Endometrial microvascular endothelial cells (primary cell): ENCODE measurements around the gene MAD1L1. TPM values are rescaled to one million over a fixed set of nuclear protein-coding genes. Genes with fewer than 3 reads are reported as not detected.
"Not testable (repeated sequence)": the region's sequence is repeated elsewhere in the genome, so short reads cannot be mapped to it uniquely, and the experiment has no call there.

Experiments
- in situ Hi-C: cut with HindIII; loops from 2 replicates; pipeline ENCODE4 v1.10.0; 2017; ENCODE audit warnings: low sequenced_read_pairs, low pct_unique_long_range_greater_than_20kb; ENCODE audit errors: inconsistent ontology term
- total RNA-seq: library from RNA; depleted of rRNA; stranded (reverse); fragments of >200 nt; gene quantifications from one replicate; pipeline ENCODE4 v1.2.3, GENCODE V29; 2015; ENCODE audit errors: inconsistent ontology term

Gene MAD1L1
- total RNA-seq, 1 donor from 2014 or later, result 44.7 TPM

DNA sequence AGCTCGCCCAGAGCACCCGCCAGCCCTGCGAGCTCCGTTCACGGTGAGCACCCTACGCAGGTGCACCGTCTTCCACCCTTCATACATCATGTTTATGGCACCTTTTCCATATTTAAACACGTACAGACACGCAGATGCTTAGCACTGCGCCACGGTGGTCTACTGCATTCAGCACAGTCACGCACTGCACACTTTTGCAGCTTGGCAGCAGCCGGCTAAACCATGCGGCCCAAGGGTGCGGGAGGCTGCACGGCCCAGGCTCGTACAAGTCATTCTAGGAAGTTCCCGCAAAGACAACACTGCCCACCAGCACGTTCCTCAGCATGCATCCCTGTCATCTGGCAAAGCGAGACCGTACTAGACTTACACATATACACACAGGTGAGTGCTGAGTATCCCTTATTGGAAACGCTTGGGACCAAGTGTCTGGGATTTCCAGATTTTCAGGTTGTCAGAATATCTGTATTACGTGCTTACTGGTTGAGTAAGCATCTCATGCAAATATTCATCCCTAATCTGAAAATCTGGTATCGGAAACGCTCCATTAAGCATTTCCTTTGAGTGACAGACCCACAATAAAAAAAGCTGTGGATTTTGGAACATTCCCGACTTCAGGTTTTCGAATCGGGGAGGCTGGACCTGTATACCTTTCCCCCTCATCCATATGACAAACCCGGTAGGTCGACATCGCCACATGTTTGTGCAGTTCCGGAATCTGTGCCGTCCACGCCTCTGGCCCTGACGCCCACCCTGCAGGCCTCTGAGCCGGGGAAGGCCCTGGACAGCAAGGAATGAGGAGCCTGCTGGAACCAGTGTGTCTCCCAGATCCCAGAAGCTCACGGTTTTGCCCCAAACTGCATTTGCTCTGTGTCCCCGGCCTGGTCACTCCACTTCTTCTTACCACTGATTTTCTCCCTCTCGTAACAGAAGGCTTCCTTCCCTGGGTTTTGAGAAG lies 340.5 kb downstream of the MAD1L1 start:
- in situ Hi-C loops, result no loop called here

DNA sequence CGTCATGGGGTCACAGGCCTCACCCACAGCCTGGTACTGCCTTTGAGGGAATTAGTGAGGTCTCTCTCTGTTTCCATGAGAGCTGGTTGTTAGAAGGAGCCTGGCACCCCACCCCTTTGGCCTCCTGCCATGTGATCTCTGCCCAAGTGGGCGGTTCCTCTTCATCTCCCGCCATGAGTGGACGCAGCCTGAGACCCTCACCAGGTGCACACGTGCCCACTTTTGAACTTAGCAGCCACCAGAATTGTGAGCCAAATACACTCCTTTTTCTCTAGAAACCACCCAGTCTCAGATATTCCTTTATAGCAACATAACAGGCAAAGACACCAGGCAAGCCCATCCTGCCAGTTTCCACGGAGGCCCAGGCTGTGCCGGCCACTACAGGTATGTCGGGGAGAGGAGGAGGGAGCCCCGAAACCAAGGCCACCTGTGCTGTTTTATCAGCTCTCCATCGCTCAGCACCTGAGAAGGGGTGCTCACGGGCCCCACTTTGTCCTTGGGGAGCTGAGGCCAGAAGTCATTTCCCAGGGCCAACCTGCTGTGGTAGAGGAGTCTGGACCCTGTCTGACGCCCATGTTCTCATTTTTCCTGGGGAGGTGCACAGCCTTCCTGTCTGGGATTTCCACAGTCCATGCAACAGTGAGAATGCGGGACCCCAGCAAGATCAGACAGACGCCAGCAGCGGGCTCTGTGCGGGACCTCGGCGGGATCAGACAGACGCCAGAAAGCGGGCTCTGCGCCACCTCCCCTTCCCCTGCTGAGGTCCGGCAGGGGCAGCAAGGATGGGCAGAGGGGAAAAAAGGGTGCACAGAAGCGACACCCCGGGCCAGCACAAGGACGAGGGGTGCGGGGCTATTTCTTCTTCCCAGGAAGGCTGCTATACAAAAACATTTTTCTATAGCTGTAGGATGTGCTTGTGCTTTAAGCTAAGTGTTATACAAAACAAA lies 342.2 kb downstream of the MAD1L1 start:
- in situ Hi-C loops, result no loop called here

DNA sequence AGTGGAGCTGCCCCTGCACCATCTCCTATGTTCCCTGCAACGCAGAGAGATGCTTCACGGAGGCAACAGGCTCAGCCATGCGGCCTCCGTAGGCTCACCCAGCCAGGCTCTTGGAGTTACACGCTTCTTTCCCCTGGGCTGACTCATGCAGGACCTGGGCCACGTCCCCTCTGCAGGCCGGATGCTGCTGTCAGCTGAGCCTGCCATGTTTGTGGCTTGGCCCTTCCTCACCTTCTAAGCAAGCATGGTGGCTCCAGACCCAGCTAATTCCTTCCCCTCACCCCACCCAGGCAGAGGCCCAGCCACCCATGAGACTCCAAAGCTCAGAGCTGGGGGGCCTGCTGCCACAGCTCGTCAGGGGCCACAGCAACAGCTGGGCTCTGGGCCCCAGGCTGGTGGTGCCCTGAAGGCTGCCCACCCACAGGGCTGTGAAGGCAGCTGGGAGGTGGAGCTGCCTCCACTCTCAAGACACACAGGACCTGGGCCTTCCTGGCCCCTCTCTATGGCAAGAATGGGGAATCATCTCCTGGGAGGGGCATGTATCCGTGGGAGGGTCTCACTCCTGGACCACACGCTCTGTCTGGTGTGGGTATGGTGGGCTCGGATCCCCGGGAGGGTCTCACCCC lies 343.1 kb downstream of the MAD1L1 start:
- in situ Hi-C loops, result no loop called here

DNA sequence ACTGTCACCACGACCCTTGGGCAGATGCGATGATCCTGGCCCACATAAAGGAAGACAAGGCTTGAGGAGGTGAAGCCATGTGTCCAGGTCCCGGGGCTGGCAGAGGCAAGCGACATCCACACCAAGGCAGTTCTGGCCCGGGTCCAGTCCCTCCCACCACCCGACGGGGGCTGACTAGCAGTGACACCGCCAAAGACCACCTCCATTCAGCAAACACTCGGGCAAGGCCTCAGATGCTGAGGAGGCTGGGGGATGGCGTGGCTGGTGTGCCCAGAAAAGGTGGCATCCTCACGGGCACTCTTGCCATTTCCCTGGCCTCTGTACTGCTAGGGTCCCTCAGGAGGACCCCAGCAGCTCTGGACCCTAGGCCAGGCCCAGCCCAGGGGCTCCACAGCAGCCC lies 343.7 kb downstream of the MAD1L1 start:
- in situ Hi-C loops, result no loop called here

DNA sequence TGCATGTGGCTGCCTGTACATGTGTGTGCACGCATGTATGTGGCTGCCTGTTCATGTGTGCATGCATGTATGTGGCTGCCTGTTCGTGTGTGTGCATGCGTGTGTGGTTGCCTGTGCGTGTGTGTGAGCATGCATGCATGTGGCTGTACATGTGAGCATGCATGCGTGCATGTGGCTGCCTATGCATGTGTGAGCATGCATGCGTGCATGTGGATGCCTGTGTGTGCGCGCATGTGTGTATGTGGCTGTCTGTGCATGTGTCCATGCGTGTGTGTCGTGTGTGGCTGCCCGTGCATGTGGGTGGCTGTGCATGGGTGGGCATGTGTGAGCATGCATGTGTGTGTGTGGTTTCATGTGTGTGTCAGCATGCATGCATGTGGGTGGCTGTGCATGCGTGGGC lies 344.3 kb downstream of the MAD1L1 start:
- in situ Hi-C loops, result no loop called here

DNA sequence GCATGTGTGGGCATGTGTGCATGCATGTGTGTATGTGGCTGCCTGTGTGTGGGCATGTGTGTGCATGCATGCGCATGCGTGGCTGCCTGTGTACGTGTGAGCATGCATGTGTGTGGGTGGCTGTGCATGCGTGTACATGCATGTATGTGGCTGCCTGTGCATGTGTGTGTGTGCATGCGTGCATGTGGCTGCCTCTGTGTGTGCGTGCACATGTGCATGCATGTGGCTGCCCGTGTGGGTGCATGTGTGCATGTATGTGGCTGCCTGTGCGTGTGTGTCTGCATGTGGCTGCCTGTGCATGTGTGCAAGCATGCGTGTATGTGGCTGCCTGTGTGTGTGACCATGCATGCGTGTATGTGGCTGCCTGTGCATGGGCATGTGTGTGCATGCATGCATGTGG lies 345.5 kb downstream of the MAD1L1 start:
- in situ Hi-C loops, result no loop called here

DNA sequence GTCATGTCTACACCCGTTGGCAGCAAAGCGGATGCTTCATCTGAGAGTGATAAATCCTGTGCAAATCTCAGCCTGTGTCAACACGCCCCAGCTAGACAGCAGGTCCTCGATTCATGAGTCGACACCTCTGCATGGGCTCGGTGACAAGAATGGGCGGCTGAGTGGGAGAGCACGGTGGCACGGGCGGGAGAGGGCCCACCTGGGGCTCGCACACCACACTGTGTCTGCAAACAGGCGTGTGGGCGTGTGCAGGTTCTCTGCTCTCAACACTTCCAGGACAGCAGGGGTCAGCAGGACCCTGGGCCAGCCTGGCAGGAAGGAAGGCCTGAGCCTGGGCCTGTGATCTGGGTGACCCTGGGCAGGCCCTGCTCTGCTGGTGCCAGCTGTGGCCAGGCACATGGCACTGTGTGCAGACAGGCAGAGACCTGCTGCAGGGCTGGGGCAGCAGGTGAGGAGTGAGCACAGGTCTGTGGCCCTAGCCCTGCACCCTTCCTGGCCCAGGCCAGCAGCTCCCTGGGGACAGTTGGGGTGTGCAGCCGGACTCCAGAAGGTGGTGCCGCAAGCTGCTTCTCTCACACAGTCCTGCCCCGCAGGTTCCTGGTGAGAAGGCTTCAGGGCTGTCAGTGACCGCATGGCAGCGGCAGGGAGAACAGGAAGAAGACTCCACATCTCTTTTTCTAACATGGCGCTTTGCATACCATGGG lies 346.2 kb downstream of the MAD1L1 start:
- in situ Hi-C loops, result no loop called here

DNA sequence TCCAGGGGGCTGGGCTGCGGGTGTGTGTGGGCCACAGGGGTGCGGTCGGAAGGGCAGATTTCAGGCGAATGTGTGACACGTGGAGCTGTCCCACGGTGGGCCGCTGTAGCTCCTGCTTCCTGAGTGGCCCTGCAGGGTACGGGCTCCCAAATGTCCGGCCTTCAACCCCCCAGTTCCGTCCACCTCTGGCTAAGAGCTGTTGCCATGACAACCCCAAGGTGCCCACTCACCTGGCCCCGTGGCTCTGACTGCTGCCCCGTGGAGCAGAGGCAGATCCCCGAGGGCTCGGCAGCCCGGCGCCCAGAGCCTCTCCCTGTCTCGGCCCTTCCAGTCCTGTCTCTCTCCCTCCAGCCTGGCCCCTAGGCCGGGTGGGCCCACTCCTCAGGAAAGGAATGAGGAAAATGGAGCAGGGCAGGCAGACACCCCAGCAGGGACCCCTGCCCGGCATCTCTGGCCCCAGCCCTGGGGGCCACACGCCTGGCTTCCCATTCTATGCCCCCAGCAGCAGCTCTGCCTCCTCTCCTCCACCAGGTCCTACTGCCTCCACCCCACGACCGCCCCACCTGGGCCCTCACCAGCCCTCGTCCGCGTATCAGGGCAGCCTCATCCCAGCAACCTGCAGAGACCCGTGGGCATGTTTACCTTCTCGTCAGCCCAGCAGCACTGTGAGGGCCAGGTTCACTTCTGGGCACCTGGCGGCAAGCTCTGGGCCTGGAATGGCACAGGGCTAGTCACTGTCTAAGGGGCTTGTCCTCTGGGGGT lies 347.1 kb downstream of the MAD1L1 start:
- in situ Hi-C loops, result no loop called here

DNA sequence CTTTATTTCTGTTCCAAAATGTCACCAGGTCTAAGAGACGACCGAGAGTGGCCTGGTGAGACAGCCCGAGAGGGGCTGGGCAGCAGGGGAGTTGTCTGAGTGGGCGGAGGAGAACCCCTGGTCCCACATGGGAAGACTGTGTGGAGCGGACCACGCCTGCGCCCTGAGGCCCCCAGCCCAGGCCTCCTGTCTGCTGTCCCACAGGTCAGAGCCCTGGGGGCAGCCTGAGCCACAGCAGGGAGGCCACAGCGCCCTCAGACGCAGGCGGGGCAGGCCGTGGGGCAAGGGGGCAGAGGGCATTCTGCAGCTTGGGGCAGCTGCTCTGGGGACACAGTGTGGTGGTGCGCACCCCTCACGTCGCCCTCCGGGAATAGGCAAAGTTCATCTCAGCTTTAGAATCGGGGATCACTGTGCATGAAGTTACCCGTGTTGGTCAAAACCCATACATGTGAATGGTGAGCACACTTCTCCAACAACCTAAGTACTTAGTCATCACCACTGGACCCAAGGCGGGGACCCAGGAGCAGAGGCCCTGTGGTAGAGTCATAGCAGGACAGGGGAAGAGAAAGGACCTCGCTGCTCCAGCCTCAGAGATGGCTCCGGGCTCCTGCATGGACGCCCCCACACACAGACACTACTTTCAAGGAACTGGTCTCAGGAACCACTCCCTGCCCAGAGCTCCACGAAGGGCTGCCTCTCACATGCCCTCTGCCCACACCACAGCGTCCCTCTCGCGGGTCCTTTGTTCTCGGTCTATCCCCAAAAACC lies 348.0 kb downstream of the MAD1L1 start:
- in situ Hi-C loops, result no loop called here

DNA sequence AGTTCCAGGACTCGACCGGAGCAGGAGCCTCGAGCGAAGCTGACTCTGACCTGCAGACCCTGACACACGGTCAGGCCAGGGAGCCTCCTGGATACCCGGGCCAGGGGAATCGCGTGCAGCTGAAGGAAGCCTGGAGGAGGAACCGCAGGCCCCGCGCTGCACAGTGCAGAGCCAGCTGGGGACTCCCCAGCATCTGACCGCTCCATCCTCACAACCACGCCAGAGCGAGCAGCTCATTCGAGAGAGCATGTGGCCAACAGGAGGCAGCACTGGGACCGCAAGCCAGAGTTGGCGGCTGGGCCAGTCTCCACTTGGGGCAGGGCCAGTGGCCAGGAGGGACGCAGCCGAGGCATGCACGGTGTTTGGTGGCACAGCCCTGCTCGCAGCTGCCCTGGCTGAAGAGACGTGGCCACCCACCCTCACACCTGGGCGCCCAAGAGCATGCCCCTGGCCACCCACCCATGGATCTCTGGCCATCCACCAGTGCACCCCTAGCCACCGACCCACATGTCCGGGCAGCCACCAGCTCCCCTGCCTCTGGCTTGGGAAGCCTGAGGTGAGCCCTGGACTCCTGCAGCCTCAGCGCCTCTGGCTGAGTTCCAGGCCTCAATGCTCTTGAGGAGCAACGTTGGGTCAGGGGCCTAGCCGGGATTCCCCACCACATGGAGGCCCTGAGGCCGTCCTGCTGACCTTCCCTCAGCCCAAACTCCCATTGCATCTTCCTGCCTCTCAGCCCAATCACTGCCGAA lies 348.7 kb downstream of the MAD1L1 start:
- in situ Hi-C loops, result no loop called here

DNA sequence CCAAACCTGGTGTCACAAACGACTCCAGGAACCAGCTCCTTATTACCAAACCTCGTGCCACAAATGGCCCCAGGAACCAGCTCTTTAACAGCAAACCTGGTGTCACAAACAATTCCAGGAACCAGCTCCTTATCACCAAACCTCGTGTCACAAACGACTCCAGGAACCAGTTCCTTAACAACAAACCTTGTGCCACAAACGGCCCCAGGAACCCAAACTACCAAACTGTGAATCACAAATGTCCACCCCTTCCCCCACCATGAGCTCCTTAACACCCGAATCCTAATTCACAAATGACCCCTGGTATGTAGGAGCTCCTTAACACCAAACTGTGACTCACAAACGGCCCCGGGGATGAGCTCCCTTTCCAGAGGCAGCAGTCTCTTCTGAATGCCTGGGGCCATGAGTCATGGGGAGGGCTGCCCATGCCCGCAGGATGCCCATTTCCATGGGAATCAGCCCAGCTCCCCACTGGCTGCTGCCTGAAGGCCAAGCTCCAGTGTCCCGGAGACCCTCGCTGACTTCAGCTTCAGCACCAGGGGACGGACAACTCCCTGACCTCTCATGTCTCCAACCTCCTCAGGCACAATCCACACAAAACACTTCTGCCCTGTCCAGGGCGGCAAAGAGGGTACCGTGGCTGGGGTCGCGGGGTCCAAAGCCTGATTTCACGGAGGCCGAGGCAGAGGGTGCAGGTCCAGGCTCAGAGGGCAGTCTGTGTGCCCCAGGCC lies 349.5 kb downstream of the MAD1L1 start:
- in situ Hi-C loops, result no loop called here

DNA sequence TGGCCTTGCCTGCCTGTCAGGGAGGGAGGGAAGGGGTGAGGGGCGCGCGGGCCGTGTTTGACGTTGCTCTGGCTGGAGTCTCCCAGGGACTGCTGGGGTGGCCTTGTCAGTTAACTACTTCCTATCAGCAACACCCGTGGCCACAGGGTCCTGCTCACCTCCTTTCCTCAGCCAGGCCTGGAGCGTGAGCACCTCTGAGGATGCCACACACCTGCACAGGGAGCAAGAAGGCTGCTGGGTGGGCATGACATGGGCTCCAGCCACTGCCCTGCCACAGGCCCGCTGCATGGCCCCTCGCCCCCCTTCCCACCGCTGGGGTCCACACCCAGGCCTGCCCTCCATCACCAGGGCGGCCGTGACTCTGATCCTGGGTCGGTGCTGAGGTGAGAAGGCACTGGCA lies 350.3 kb downstream of the MAD1L1 start:
- in situ Hi-C loops, result no loop called here

DNA sequence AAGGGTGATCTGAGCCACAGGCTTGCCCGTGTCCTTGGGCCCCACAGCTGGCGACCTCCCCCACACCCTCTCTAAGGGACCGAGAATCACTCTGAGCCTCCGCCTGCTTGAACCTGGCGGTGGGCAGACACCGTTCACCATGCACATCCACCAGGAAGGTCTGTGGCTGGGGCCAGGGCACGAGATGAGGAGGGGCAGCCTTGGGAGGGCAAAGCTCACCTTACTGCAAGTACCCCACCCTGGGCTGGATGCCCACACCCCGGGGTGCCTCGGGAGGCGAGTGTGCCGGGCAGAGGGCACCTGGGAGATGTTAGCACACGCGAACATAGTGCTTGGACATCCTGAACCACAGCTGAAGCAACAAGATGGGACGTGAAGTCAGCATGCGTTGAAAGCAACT lies 350.8 kb downstream of the MAD1L1 start:
- in situ Hi-C loops, result no loop called here

DNA sequence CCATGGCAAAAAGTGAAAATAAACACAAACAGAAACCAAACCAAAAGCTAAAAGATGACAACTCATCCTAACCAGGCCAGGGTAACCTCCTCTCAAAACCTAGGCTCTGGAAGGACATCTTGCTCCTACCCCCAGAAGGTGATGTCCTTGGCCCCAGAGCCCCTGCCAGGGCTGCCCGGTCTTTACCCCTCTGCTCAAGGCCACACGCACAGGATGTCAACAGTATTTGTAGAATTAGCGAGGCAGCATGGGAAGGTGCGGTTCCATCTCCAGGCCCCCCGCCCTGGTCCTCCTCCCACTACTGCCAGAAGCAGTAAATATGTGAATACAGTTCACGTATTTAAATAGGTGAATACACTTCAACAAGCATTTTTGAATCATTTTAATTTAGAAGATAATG lies 356.1 kb downstream of the MAD1L1 start:
- in situ Hi-C loops, result not testable (repeated sequence)

DNA sequence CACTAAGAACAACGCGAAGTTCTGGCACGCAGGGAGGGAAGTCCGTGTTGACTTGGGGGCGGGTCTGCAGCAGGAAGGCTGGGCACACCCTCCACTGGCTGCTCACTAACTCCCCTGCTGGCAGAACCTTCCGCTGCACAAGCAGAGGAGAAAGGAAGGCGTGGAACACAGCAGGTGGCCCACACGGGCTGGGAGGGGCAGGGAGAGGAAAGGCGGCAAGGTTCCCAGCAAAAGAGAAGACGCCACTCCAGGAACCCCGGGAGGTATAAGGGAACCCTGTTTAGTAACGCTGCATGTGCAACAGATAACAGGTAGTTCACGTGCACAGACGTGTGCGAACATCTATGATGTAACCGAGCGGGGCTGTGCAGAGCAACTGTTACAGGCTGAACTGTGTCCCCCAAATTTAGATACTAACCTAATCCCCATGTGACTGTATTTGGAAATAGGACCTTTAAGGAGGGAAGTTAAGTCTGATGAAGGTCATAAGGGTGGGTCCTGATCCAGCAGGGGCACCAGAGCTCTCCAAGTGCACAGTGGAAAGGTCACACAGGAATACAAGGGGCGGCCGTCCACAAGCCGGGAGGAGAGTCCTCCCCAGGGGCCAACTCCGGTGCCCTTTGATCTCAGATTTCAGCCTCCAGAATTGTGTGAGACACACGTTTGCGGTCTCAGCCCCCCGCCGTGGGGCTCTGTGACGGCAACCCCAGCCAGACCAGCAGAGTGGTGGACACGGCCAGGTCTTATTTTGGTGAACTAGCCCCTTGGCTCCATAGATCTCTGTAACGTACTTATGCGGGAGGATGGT lies 357.1 kb downstream of the MAD1L1 start:
- in situ Hi-C loops, result not testable (repeated sequence)
